GM18907 (cell line): ENCODE data around the gene TNFSF9.
A peak's percentile ranks its signal among the peaks of the same experiment; 100 is the strongest.

Source experiments
- ATAC-seq: cut with Tn5 transposase; IDR thresholded peaks from one replicate; pipeline ENCODE4 v1.9.1; 2021; ENCODE audit warnings: mild to moderate bottlenecking, moderate library complexity; ENCODE audit not compliant: unreplicated experiment

The TNFSF9 gene, protein sequence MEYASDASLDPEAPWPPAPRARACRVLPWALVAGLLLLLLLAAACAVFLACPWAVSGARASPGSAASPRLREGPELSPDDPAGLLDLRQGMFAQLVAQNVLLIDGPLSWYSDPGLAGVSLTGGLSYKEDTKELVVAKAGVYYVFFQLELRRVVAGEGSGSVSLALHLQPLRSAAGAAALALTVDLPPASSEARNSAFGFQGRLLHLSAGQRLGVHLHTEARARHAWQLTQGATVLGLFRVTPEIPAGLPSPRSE

DNA sequence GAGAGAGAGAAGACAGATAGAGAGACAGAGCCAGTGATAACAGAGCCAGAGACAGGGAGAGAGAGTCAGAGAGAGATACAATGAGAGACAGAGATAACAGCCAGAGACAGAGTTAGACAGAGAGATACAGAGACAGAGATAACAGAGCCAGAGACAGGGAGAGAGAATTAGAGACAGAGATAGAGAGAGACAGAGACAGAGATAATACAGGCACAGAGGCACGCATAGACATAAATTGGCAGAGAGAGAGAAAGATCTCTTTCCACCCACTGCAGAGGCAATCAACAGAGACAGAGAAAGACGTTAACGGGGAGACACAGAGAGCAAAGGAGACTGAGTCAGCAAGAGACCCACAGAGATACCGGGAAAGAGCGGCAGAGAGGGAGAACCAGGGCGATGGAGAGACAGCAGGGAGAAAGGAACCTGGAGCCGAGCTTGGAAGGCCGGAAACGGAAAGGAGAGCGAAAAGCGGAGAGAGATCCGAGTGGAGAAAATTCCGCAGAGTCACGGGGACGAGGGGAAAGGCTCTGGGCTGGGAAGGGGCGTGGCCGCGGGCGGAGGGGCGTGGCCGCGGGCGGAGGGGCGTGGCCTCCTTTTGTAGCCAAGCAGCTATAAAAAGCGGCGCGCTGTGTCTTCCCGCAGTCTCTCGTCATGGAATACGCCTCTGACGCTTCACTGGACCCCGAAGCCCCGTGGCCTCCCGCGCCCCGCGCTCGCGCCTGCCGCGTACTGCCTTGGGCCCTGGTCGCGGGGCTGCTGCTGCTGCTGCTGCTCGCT, at the start of gene TNFSF9:
TNFSF9 (plus strand) TSS at position 641 of the 777 bp plus-strand sequence; CDS start at position 652, 11 bp downstream.
- ATAC-seq, result peak; percentile 33

DNA sequence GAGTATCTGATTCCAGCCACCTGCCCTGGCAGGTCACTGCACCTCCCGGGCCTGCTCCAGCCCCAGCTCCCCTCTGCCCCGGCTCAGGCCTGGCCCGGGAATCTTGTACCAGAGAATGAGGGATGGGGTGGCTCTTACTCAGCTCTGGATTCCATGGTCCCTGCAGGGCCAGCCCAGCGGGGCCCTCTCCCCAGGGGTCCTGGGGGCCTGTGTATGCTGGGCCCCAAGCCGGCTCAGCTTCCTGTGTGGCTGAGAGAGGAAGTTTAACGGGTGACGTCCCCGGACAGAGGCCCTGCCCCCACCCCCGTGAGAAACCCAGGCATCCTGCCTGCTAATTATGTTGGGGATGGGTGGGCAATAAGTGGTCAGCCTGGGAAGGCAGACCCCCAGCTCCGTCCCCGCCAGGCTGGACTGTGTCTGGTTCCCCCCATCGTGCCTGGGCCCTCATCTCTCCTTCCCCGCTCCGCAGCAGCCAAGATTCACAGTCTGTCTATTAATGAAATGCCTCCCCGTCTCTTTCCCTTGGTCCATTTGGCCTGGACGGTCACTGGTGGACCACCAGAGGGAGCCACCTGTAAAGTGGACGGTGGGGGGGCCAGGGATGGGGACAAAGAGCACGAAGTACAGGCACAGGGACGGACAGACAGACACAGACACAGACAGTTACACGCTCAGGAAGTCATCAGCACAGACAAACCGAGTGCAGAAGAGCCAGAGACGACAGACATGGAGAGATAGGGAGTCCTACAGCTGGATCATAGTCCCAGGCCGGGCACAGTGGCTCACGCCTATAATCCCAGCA, 49.1 kb upstream of the TNFSF9 start, which contains the start of gene DENND1C:
DENND1C (minus strand) TSS at position 247 of the 802 bp plus-strand sequence; CDS start at position 155, 92 bp downstream.
- peak; percentile 67 for ATAC-seq

DNA sequence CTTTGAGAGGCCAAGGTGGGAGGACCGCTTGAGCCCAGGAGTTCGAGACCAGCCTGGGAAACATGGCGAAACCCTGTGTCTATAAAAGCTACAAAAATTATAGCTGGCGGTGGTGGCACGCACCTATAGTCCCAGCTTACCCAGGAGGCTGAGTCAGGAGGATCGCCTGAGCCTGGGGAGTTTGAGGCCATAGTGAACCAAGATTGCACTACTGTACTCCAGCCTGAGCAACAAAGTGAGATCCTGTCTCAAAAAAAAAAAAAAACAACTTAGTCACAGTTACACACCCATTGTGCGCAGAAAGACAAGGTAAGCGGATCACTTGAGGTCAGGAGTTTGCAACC, 48.5 kb upstream of the TNFSF9 start:
- ATAC-seq, result no peak

DNA sequence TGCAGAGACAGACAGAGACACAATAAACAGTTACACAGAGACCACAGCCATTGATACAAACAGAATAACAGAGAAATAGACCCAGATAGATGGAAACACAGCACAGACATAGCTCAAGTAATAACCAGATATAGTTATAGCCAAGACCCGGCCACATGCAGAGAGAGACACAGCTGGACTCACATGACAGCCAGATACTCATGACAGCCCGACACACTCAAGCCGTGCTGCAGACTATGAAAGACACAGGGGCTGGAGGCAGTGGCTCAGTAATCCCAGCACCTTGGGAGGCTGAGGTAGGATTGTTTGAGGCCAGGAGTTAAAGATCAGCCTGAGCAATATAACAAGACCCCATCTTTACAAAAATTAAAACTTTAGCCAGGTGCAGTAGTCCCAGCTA, 47.6 kb upstream of the TNFSF9 start:
- ATAC-seq, result no peak

DNA sequence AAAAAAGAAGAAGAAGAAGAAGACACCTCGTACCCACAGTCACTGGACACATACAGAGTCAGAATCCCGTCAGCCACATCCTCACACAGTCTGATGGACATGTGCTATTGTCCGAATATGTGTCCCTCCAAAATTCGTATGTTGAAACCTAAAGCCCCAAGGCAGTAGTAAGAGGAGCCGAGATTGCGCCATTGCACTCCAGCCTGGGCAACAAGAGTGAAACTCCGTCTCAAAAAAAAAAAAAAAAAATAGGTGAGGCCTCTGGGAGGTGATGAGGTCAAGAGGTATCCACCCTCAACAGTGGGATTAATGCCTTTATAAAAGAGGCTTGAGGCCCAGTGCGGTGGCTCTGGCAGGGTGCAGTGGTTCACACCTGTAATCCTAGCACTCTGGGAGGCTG, 46.6 kb upstream of the TNFSF9 start:
- no peak for ATAC-seq

DNA sequence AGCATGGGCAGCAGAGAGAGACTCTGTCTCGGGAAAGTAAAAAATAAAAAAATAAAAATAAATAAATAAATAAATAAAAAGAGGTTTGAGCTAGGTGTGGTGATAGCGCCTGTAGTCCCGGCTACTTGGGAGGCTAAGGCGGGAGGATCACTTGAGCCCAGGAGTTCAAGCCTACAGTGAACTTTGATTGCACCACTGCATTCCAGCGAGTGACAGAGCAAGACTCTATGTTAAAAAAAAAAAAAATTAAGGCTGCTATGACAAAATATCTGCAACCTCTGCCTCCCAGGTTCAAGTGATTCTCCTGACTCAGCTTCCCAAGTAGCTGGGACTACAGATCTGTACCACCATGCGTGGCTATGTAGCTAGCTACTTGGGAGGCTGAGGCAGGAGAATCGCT, 46.0 kb upstream of the TNFSF9 start:
- ATAC-seq, result no peak

DNA sequence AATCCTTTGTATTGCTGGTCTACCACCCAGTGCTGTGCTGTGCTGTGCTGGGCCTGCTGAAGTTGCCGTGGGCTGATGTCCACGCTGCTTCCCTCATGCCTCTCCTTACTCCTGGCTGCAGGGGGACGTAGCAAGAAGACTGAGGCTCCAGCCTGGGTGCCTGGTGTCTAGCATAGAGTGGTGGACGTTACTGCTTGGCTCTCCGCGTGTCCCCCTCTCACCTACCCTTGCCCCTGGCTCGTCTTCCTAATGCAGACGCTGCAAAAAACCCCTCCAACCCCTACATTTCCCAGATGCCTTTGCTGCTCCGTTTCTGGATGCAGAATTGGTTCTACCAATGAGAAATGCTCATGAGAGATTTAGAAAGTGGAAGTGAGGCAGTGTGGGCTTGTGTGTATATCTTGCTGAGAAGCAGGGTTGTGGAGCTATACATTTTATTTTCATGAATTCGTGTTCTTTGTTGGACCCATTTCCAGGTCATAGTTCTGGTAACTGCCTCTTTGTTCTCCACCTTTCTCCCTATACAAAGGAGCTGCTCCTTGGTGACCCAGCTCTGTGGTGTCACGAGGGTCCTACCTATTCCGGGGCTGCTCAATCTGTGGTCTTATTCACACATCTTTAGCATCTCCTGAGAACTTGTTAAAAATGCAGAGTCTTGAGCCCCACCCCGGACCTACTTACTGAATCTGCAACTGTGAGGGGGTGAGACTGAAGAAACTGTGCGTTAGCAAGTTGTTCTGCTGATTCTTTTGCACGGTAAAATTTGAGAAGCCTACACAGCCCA, 41.4 kb upstream of the TNFSF9 start:
- ATAC-seq, result peak; percentile 43

DNA sequence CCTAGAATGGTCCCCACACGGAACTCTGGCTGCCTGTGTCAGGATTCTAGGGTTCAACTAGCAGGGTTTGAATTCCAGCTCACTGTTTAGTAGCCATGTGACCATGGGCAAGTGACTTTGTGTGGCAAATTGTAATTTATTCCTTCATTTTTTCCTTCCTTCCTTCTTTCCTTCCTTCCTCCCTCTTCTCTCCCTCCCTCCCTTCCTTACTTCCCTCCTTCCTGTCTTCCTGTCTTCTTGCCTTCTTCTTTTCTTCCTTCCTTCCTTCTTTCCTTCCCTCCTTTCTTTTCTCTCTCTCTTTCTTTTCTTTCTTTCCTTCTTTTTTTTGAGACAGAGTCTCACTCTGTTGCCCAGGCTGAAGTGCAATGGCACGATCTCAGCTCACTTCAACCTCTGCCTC, 40.7 kb upstream of the TNFSF9 start:
- ATAC-seq, result no peak

DNA sequence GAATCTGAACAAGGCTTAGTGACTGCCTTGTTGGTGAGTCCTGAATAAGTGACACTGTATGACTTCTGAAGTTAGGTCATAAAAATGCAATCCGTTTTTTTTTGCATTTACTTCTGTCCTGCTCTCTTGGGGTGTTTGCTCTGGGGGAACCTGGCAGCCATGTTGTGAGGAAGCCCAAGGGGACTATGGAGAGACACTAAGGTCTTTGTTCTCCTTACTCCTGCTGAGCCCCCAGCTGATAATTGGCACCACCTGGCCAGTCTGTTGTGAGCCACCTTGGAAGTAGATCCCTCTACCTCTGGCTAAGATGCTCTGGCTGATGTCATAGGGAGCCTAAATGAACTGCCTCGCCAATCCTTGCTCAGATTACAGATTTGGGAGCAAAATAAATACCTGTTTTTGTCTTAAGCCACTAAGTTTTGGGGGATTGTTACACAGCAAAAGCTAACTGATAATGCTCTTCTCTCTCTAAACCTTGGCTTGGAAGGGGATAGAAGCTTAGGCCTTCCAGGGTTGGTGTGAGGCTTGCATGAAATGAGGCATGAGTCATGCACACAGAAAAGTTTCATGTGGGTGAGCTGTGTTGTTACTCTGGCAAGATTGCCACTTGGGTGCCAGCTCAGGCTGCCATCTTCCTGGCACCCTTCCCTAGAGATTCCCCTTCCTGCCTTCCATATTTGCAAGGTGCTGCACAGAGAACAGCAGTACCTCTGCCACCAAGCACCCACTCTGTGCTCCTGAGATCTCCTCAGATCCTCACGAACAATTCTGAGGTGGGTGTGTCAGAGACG, 38.8 kb upstream of the TNFSF9 start:
- no peak for ATAC-seq

DNA sequence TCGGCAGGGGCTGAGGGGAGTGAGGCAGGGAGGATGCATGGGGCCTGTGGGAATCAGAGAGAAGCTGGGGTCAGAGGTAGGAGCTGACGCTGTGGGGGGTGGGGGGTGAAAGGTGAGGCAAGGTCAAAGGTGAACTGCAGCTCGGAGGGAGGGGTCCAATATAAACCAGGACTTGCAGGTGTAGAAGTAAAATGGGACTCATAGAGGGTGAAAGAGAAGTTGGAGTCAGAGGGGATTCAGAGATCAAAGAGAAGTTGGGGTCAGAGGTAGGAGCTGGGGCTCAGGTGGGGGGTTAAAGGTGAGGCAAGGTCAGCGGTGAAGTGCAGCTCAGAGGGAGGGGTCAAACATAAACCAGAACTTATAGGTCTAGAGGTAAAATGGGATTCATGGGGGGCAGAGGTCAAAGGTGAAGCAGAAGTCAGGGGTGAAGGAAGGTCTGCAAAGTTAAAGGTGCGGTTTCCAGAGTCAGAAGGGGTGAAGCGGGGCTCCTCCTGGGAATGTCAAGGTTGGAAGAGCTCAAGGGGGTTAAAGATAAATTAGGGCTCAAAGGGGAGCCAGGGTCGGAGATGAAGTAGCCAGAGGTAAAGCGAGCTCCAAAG, 36.3 kb upstream of the TNFSF9 start:
- no peak for ATAC-seq

DNA sequence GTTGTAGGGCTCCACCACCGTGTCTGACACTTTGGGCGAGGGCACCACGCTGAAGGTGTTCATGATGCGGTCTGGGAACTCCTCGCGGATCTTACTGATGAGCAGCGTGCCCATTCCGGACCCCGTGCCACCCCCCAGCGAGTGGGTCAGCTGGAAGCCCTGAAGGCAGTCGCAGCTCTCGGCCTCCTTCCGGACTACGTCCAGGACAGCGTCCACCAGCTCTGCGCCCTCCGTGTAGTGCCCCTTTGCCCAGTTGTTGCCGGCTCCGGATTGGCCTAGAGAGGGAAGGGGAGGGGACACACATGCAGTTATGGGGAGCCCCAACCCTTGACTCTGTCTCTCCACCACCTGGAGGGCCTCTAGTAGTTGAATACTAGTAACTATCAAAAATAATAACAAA, 34.9 kb upstream of the TNFSF9 start:
- no peak for ATAC-seq

DNA sequence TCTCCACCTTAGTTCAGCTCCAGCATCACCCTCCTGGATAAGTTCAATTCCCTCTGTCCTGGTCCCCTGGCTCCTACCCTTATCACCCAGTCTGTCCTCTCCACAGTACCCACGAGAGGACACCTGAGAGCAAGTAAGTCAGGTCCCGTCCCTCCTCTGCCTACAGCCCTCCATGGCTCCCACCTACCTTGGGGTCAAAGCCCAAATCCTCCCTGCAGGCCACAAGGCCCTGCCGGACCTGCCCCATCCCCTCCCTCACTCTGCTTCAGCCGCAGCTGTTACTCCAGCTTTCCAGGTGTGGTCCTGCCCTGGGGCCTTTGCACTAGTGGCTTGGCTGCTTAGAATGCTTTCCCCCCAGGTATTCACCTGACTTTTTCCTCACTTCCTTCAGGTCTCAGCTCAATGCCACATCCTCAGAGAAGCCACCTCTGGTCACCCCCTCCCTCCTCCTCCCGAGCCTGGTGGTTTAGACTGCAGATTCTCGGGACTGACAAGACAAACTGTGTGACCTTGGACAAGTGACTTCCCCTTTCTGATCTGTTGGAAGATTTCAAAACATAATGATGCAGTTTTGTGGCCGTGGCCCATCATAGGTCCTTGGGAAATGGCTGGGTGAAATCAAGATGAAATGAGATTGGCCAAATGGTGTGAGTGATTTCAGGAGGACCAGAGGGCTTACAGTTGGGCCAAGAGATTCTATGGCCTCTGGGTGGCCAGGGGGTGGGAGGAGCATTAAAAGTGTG, 32.4 kb upstream of the TNFSF9 start:
- no peak for ATAC-seq

DNA sequence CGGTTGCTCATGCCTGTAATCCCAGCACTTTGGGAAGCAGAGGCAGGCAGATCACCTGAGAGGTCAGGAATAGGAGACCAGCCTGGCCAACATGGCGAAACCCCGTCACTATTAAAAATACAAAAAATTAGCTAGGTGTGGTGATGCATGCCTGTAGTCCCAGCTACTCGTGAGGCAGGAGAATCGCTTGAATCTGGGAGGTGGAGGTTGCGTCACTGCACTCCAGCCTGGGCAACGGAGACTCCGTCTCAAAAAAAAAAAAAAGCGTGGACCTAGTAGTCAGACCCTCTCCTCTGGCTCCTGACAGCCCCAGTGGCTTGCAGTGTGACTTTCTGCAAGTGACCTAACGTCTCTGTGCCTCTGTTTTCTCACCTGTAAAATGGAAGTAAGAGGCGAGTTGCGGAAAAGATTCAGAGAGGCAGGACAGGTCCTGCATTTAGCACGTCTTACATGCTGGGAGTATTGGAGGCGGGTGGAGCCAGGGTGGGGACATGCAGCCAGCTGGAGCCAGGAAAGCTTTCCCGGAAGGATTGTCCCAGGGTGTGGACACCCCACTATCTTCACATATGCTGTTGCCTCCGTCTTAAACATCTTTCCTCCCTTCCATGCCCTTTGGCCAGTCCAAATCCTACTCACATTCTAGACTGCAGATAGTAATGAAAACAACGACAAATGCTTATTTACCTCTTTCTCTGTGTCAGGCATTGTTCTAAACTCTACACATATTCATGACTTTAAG, 31.6 kb upstream of the TNFSF9 start:
- ATAC-seq, result no peak

DNA sequence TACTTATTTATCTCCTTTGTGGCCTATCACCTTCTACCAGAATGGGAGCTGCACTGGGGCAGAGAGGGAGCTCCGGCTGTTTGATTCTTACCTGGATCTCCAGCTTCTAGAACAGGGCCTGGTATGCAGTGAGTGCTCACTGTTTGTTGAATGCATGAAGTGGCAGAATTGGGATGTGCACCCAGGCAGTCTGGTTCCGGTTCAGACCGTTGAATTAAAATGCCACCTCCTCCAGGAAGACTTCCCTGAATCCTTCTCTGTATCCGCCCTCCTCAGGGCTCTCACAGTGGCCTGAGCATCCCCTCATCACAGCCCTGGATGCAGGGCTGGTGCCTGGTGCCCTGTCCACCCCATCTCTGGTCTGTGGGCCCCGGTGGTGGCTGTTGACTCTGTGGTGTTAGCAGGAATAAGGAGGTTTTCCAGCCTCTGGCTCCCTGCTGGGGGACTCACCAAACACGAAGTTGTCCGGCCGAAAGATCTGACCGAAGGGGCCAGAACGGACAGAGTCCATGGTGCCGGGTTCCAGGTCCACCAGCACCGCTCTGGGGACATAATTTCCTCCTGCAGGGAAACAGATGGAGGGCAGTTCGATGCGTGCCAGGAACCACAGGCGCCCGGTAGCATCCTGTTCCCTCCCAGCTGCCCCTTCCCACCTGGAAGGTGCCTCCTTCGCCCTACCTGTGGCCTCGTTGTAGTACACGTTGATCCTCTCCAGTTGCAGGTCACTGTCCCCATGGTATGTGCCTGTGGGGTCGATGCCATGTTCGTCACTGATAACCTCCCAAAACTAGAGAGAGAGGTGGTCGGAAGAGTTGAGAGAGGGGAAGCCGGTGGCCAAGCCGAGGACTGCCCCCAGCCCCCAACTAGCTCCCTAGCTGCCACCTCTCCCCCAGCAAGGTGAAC, 29.7 kb upstream of the TNFSF9 start:
- ATAC-seq, result no peak

DNA sequence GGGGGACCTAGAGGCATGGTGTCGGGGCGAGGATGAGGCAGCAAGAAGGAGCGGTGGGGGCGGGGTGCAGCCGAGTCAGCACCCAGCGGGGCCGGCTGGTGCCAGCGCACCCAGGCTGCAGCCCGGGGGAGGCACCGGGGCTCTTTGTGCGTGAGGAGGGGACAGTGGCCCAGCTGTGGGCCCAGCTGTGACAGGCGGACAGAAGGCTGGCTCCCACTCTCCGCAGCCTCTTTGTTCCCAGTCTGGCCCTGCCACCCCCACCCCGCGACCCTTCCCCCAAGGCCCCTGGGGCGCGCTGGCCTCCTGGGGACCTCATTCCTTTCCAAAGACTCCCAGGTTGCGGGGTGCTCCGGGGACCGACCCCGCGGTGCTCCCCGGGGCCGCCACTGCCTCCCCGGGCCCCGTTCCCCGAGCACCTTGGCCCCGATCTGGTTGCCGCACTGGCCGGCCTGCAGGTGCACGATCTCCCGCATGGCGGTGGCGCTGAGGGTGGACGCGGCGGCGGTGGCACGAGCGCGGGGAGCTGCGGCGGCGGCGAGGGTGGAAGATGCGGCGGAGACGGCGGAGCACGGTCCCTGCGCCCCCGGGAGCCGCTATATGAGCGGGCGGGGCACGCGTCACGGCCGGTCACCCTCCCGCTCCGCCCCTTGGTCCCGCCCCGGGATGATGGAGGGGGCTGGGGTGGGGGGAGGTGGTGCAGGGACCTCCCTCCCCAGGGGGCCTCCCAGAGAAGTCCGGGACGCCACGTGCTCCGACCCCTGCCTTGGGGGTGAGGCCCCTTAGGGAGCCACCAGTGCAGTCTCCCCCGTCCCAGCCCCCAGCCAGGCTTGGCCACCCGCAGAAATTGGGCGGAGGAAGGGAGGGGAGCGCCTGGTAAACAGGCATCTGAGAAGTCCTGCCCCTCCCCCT, 28.8 kb upstream of the TNFSF9 start, which contains the start of gene TUBB4A:
TUBB4A (minus strand) TSS at position 570 of the 909 bp plus-strand sequence; CDS start at position 473, 97 bp downstream.
- ATAC-seq, result no peak
